Right lobe of liver (tissue), 4 donors: Measurements from ENCODE around the gene KIF3C.
"Not testable (repeated sequence)": the region's sequence is repeated elsewhere in the genome, so short reads cannot be mapped to it uniquely, and the experiment has no call there.

Experiments
- POLR2A ChIP-seq: fragments of 450-650 bp; IDR thresholded peaks from one replicate; pipeline ENCODE4 v1.6.1; 2017; ENCODE audit warnings: antibody characterized with exemption, mild to moderate bottlenecking
- TF ChIP-seq, protein P1 (sequence below), 4 donors: fragments of 200-600 bp in 3 of 4; fragments of 450-650 bp in 1 of 4; IDR thresholded peaks; one replicate each; pipeline versions ENCODE4 v1.5.1 to v1.8.0; 2016 to 2022; ENCODE audit warnings: antibody characterized with exemption in 4 of 4, mild to moderate bottlenecking in 2 of 4
- donor health status: DM: no; HTN: no; CAD: no.
- donor health status: DM: no; HTN: no; CAD: no.
- donor health status: DM: no; HTN: yes; CAD: no.

DNA sequence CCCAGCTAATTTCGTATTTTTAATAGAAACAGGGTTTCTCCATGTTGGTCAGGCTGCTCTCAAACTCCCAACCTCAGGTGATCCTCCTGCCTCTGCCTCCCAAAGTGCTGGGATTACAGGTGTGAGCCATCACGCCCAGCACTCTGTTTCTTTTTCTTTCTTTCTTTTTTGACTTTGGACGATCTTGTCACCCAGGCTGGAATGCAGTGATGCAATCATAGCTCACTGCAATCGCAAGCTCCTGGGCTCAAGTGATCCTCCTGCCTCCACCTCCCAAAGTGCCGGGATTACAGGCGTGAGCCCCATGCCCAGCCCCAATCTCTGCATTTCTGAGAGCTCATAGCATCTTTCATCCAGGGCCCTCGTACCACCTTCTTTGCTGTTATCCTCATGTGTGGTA, 17.1 kb upstream of the KIF3C start:
- TF ChIP-seq, protein P1, sequence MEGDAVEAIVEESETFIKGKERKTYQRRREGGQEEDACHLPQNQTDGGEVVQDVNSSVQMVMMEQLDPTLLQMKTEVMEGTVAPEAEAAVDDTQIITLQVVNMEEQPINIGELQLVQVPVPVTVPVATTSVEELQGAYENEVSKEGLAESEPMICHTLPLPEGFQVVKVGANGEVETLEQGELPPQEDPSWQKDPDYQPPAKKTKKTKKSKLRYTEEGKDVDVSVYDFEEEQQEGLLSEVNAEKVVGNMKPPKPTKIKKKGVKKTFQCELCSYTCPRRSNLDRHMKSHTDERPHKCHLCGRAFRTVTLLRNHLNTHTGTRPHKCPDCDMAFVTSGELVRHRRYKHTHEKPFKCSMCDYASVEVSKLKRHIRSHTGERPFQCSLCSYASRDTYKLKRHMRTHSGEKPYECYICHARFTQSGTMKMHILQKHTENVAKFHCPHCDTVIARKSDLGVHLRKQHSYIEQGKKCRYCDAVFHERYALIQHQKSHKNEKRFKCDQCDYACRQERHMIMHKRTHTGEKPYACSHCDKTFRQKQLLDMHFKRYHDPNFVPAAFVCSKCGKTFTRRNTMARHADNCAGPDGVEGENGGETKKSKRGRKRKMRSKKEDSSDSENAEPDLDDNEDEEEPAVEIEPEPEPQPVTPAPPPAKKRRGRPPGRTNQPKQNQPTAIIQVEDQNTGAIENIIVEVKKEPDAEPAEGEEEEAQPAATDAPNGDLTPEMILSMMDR (IDR thresholded peaks at IDR 0.05) = not testable (repeated sequence)
- not testable (repeated sequence) for TF ChIP-seq POLR2A
